Fibroblast of lung (primary cell): Measurements from ENCODE around the gene TLX2.
"Not testable (repeated sequence)": the region's sequence is repeated elsewhere in the genome, so short reads cannot be mapped to it uniquely, and the experiment has no call there.

Source experiments
- CTCF ChIP-seq, 2 donors: IDR thresholded peaks in 1 of 2; conservative IDR thresholded peaks in 1 of 2; 1 replicate in 1 of 2; 2 replicates in 1 of 2; pipeline ENCODE4 v1.5.1; 2011 to 2012; ENCODE audit warnings: low read length in 2 of 2, control low read depth in 1 of 2, inconsistent platforms in 1 of 2, low read depth in 1 of 2, mild to moderate bottlenecking in 1 of 2
- EZH2 ChIP-seq: IDR thresholded peaks from 2 replicates; pipeline ENCODE4 v1.5.1; 2012; ENCODE audit warnings: low read length, control low read depth, mild to moderate bottlenecking; ENCODE audit errors: missing control alignments

GRCh38 chr2:74483675-74484164, 30.5 kb upstream of the TLX2 start:
- not testable (repeated sequence) for TF ChIP-seq CTCF (conservative IDR thresholded peaks at IDR 0.05 in 1 of 2, IDR thresholded peaks at IDR 0.05 in 1 of 2; ENCODE audit: low read depth in 1 of 2, low read length in 2 of 2); EZH2
